HepG2 (cell line): Measurements from ENCODE around the gene CYP4A22. TPM values are rescaled to one million over a fixed set of nuclear protein-coding genes. Genes with fewer than 3 reads are reported as not detected.

Source experiments
- ATAC-seq: fragments of 200-7000 bp; cut with Tn5 transposase; 3 replicates; pipeline ENCODE4 v1.9.1; 2020; ENCODE audit warnings: mild to moderate bottlenecking, moderate library complexity
- Bru-seq: library from RNA; stranded (reverse); fragments of 400-500 nt; gene quantifications from one replicate; lab custom pipeline; 2021; lab: Mats Ljungman, UMichigan
- BruChase-seq, 2 experiments: library from RNA; stranded (reverse); fragments of 400-500 nt; gene quantifications; one replicate each; lab custom pipeline; 2021; lab: Mats Ljungman, UMichigan
- BruUV-seq: library from RNA; stranded (reverse); fragments of 400-500 nt; replicated peaks from 2 replicates; lab custom pipeline; 2021; lab: Mats Ljungman, UMichigan
- CTCF ChIA-PET: fragments of 300-600 bp; formaldehyde crosslinking; extraction: SDS; loops from one replicate; lab custom pipeline; 2021; ENCODE audit warnings: low total read pairs, inconsistent platforms, low intra/inter-chr PET ratio; lab: Yijun Ruan, JAX
- POLR2A ChIA-PET: fragments of 350-600 bp; sonication (Branson Sonifier 250); formaldehyde crosslinking; loops from one replicate; lab custom pipeline; 2020; ENCODE audit warnings: antibody characterized with exemption, inconsistent platforms; lab: Yijun Ruan, JAX
- DNase-seq: peaks from one replicate; pipeline ENCODE4 v3.0.0-alpha.2; 2015; ENCODE audit warnings: low spot score
- FAIRE-seq: peaks from 3 replicates; lab custom pipeline; 2011; peaks lifted over from hg19 to GRCh38; lab: Jason Lieb, UNC
- H2AFZ ChIP-seq: one replicate; pipeline ENCODE4 v1.6.1; 2011; ENCODE audit warnings: low read length, inconsistent platforms
- H3K27ac ChIP-seq: fragments of 300-600 bp; 3 replicates; pipeline ENCODE4 v1.8.0; 2011; ENCODE audit warnings: mixed run types, mild to moderate bottlenecking, mixed read lengths, low read length, inconsistent platforms; ENCODE audit not compliant: insufficient read depth; ENCODE audit errors: extremely low read length
- H3K27me3 ChIP-seq, 2 experiments: fragments of 200-600 bp in 1 of 2; 2 replicates in 1 of 2; 3 replicates in 1 of 2; pipeline versions ENCODE4 v1.6.0 to v1.8.0; 2011; ENCODE audit warnings: low read length in 2 of 2, mild to moderate bottlenecking in 2 of 2, moderate library complexity in 2 of 2, inconsistent platforms in 1 of 2; ENCODE audit not compliant: insufficient read depth in 2 of 2, control insufficient read depth in 1 of 2
- H3K36me3 ChIP-seq, 2 experiments: fragments of 200-600 bp in 1 of 2; replicated peaks in 1 of 2; 2 replicates in 1 of 2; 3 replicates in 1 of 2; pipeline versions ENCODE4 v1.5.1 to v1.8.0; 2011; ENCODE audit warnings: low read length in 2 of 2, inconsistent platforms in 1 of 2; ENCODE audit not compliant: insufficient read depth in 2 of 2, control insufficient read depth in 1 of 2
- H3K4me1 ChIP-seq: 2 replicates; pipeline ENCODE4 v1.5.1; 2012; ENCODE audit warnings: low read length, inconsistent platforms; ENCODE audit not compliant: insufficient read depth
- H3K4me2 ChIP-seq: 2 replicates; pipeline ENCODE4 v1.6.0; 2011; ENCODE audit warnings: low read depth, low read length, inconsistent platforms
- H3K4me3 ChIP-seq, 3 experiments: fragments of 200-600 bp in 1 of 3; sonication (generic), shearing (Covaris generic) in 1 of 3; replicated peaks in 1 of 3; 2 replicates each; pipeline ENCODE4 v1.5.1; 2011 to 2016; ENCODE audit warnings: low read length in 3 of 3, inconsistent platforms in 2 of 3, low read depth in 2 of 3, mild to moderate bottlenecking in 2 of 3, control low read depth in 1 of 3, mixed read lengths in 1 of 3; ENCODE audit not compliant: insufficient read depth in 1 of 3
- H3K79me2 ChIP-seq: one replicate; pipeline ENCODE4 v1.6.1; 2011; ENCODE audit warnings: low read length, inconsistent platforms; ENCODE audit not compliant: insufficient read depth
- H3K9ac ChIP-seq: 2 replicates; pipeline ENCODE4 v1.6.0; 2011; ENCODE audit warnings: mild to moderate bottlenecking, low read depth, low read length, inconsistent platforms; ENCODE audit not compliant: insufficient read depth
- H3K9me3 ChIP-seq: 2 replicates; pipeline ENCODE4 v1.5.1; 2012; ENCODE audit warnings: mild to moderate bottlenecking, low read length
- H4K20me1 ChIP-seq: 2 replicates; pipeline ENCODE4 v1.6.0; 2011; ENCODE audit warnings: inconsistent platforms, mild to moderate bottlenecking, low read length, moderate library complexity; ENCODE audit not compliant: insufficient read depth
- HDAC6 ChIP-seq: fragments of 200-600 bp; sonication (generic); IDR thresholded peaks from 2 replicates; pipeline ENCODE4 v1.7.0; 2017; ENCODE audit warnings: mild to moderate bottlenecking, antibody characterized with exemption, low read length, low read depth
- NCOR1 ChIP-seq: fragments of 200-600 bp; sonication (generic); IDR thresholded peaks from 2 replicates; pipeline ENCODE4 v1.7.0; 2017; ENCODE audit warnings: antibody characterized with exemption, low read length, borderline replicate concordance
- THAP11 ChIP-seq: IDR thresholded peaks from 2 replicates; pipeline ENCODE4 v1.6.1; 2016; ENCODE audit warnings: missing biosample characterization, missing genetic modification reagents
- ZNF296 ChIP-seq: sonication (generic); formaldehyde crosslinking; conservative IDR thresholded peaks from 2 replicates; pipeline ENCODE4 v1.5.0; 2020; ENCODE audit warnings: mild to moderate bottlenecking, missing genetic modification reagents
- ZNF768 ChIP-seq: sonication (generic); formaldehyde crosslinking; IDR thresholded peaks from 2 replicates; pipeline ENCODE4 v1.4.0; 2020; ENCODE audit warnings: missing genetic modification reagents
- ZSCAN30 ChIP-seq: sonication (generic); formaldehyde crosslinking; IDR thresholded peaks from 2 replicates; pipeline ENCODE4 v1.5.0; 2020; ENCODE audit warnings: mild to moderate bottlenecking, missing genetic modification reagents
- WGBS: methylation state at CpG from one replicate; pipeline ENCODE4 v1.1.6; 2017; ENCODE audit warnings: low lambda C conversion rate; 5-methylcytosine and 5-hydroxymethylcytosine counted together
- in situ Hi-C: cut with HindIII; loops from 2 replicates; pipeline ENCODE4 v1.10.0; 2017; ENCODE audit warnings: low pct_unique_long_range_greater_than_20kb; ENCODE audit not compliant: extremely low pct_ligation_motif_present
- intact Hi-C: fragments of 100-400 bp; cut with micrococcal nuclease; formaldehyde crosslinking; loops from one replicate; pipeline ENCODE4 v1.10.0; 2022; ENCODE audit not compliant: unreplicated experiment
- long read RNA-seq, 2 experiments: library from RNA in 1 of 2; library from polyadenylated mRNA in 1 of 2; stranded (forward) in 1 of 2; unstranded in 1 of 2; transcript quantifications; one replicate each; pipeline ENCODE4 v2.0.0, GENCODE V29; 2019 to 2022
- polyA minus RNA-seq, 3 experiments: library from RNA; depleted of rRNA, polyadenylated mRNA; stranded (reverse); fragments of >200 nt; gene quantifications; 2 replicates each; pipeline ENCODE4 v1.2.3, GENCODE V29; 2011; ENCODE audit warnings: low replicate concordance in 1 of 3
- polyA plus RNA-seq, 8 experiments: library from polyadenylated mRNA; depleted of rRNA in 3 of 8; stranded (reverse) in 7 of 8; unstranded in 1 of 8; fragments of >200 nt; fragmentation: Illumina TruSeq in 4 of 8; extraction: Trizol in 4 of 8; gene quantifications; 2 replicates each; pipeline versions ENCODE4 v1.2.1 to v1.2.3, GENCODE V29; 2011 to 2016; ENCODE audit warnings: low read depth in 4 of 8, missing spikeins in 1 of 8, mixed read lengths in 1 of 8; ENCODE audit not compliant: insufficient read depth in 1 of 8
- total RNA-seq, 5 experiments: library from RNA; depleted of rRNA; stranded (reverse); fragments of >200 nt; fragmentation: Illumina TruSeq; extraction: Trizol; gene quantifications; 2 replicates each; pipeline ENCODE4 v1.2.3, GENCODE V29; 2016; ENCODE audit warnings: low read depth in 1 of 5
- TF ChIP-seq, protein P1 (sequence below): sonication (generic); formaldehyde crosslinking; IDR thresholded peaks from 2 replicates; pipeline ENCODE4 v1.4.0; 2020; ENCODE audit warnings: missing genetic modification reagents, borderline replicate concordance
- TF ChIP-seq, protein P2 (sequence below): IDR thresholded peaks from 2 replicates; pipeline ENCODE4 v1.6.1; 2012; ENCODE audit warnings: low read depth, low read length, improper control_type of control experiment

The CYP4A22 gene, protein sequence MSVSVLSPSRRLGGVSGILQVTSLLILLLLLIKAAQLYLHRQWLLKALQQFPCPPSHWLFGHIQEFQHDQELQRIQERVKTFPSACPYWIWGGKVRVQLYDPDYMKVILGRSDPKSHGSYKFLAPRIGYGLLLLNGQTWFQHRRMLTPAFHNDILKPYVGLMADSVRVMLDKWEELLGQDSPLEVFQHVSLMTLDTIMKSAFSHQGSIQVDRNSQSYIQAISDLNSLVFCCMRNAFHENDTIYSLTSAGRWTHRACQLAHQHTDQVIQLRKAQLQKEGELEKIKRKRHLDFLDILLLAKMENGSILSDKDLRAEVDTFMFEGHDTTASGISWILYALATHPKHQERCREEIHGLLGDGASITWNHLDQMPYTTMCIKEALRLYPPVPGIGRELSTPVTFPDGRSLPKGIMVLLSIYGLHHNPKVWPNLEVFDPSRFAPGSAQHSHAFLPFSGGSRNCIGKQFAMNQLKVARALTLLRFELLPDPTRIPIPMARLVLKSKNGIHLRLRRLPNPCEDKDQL
- total RNA-seq (2016; rRNA removed; fragmentation: Illumina TruSeq; extraction: Trizol), result not detected in 2 replicates
- total RNA-seq (2016; cell fraction: cytosol; rRNA removed; fragmentation: Illumina TruSeq; extraction: Trizol; ENCODE audit: low read depth), result not detected in 2 replicates
- not detected in 2 replicates for total RNA-seq (2016; cell fraction: insoluble cytoplasmic fraction; rRNA removed; fragmentation: Illumina TruSeq; extraction: Trizol)
- total RNA-seq (2016; cell fraction: membrane; rRNA removed; fragmentation: Illumina TruSeq; extraction: Trizol), result not detected in 2 replicates
- total RNA-seq (2016; cell fraction: nucleus; rRNA removed; fragmentation: Illumina TruSeq; extraction: Trizol), result not detected in 2 replicates
- polyA plus RNA-seq (2011; rRNA removed), result not detected in 2 replicates
- polyA plus RNA-seq (2011; cell fraction: cytosol; rRNA removed), result not detected in 2 replicates
- not detected in 2 replicates for polyA plus RNA-seq (2011; cell fraction: nucleus; rRNA removed)
- polyA plus RNA-seq (2012), result 0.08 TPM in 1 of 2 replicates, not detected in the other
- not detected in 2 replicates for polyA plus RNA-seq (2016; cell fraction: cytosol; fragmentation: Illumina TruSeq; extraction: Trizol; ENCODE audit: low read depth)
- polyA plus RNA-seq (2016; cell fraction: insoluble cytoplasmic fraction; fragmentation: Illumina TruSeq; extraction: Trizol; ENCODE audit: low read depth), result not detected in 2 replicates
- polyA plus RNA-seq (2016; cell fraction: membrane; fragmentation: Illumina TruSeq; extraction: Trizol; ENCODE audit: low read depth), result not detected in 2 replicates
- polyA plus RNA-seq (2016; cell fraction: nucleus; fragmentation: Illumina TruSeq; extraction: Trizol; ENCODE audit: insufficient read depth, low read depth), result not detected in 2 replicates
- 0.07 TPM in 1 of 2 replicates, not detected in the other for polyA minus RNA-seq (2011; rRNA and poly(A)+ RNA removed; ENCODE audit: low replicate concordance)
- polyA minus RNA-seq (2011; cell fraction: cytosol; rRNA and poly(A)+ RNA removed), result not detected in 2 replicates
- not detected in 2 replicates for polyA minus RNA-seq (2011; cell fraction: nucleus; rRNA and poly(A)+ RNA removed)
- Bru-seq, nascent RNA, result not detected
- BruChase-seq, experiment 1, labeled RNA remaining after a 6-hour chase, result not detected
- not detected for BruChase-seq, experiment 2, labeled RNA remaining after a 2-hour chase
- long read RNA-seq, experiment 1, result 0 reads
- long read RNA-seq, experiment 2, result 0 reads

DNA sequence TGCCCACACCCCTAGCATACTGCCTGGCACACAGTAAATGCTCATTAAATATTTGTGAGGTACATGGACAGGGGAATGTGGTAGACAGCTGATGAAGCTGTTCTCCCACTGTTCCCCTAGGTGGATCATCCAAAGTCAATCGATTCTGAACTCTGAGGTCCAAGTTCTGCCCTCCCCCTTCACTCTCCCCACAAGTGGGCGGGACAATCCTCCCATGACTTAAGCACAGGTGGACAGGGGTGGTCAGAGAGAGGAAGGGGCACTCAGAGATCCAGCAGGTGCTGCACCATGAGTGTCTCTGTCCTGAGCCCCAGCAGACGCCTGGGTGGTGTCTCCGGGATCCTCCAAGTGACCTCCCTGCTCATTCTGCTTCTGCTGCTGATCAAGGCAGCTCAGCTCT lies at the start of gene CYP4A22:
Gene CYP4A22, plus strand, starts transcription at position 244 of the 400 bp plus-strand sequence. Its CDS starts 45 bp downstream, at position 289.
- WGBS, result 0% methylated on average over 1 of the region's 4 CpGs
- TF ChIP-seq ZNF768 (CRISPR knock-in tag) (no peak), THAP11 (CRISPR knock-in tag) (no peak), ZSCAN30 (CRISPR knock-in tag) (no peak), ZNF296 (CRISPR knock-in tag) (no peak), HDAC6 (no peak), NCOR1 (no peak)
- TF ChIP-seq, protein P1, sequence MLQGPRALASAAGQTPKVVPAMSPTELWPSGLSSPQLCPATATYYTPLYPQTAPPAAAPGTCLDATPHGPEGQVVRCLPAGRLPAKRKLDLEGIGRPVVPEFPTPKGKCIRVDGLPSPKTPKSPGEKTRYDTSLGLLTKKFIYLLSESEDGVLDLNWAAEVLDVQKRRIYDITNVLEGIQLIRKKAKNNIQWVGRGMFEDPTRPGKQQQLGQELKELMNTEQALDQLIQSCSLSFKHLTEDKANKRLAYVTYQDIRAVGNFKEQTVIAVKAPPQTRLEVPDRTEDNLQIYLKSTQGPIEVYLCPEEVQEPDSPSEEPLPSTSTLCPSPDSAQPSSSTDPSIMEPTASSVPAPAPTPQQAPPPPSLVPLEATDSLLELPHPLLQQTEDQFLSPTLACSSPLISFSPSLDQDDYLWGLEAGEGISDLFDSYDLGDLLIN, result no peak
- TF ChIP-seq, protein P2, sequence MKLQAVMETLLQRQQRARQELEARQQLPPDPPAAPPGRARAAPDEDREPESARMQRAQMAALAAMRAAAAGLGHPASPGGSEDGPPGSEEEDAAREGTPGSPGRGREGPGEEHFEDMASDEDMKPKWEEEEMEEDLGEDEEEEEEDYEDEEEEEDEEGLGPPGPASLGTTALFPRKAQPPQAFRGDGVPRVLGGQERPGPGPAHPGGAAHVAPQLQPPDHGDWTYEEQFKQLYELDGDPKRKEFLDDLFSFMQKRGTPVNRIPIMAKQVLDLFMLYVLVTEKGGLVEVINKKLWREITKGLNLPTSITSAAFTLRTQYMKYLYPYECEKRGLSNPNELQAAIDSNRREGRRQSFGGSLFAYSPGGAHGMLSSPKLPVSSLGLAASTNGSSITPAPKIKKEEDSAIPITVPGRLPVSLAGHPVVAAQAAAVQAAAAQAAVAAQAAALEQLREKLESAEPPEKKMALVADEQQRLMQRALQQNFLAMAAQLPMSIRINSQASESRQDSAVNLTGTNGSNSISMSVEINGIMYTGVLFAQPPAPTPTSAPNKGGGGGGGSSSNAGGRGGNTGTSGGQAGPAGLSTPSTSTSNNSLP, result no peak
- ChIA-PET CTCF (no interaction called here), POLR2A (no interaction called here)
- FAIRE-seq, result no peak
- no peak; the same call in 2 of the 3 replicates for ATAC-seq
- H2AFZ ChIP-seq, result no peak within 1 kb of the TSS
- H3K79me2 ChIP-seq, result no peaks in the 10 kb centered on the region
- no TSS peak for BruUV-seq
- no peaks in the 10 kb centered on the region for H3K4me1 ChIP-seq
- H3K27ac ChIP-seq, result no peak within 1 kb of the TSS
- intact Hi-C loops (no loop called here), in situ Hi-C loops (loop anchor here (25.0 kb wide), 1 partner anchor 200 kb away; the partner anchor contains the start of gene CYP4A11)
- DNase-seq, result no peak
- H3K4me2 ChIP-seq, result no peak within 1 kb of the TSS
- no peak within 1 kb of the TSS for H3K4me3 ChIP-seq
- H3K9ac ChIP-seq, result no peak within 1 kb of the TSS
- no peaks in the 10 kb centered on the region for H3K36me3 ChIP-seq
- H3K9me3 ChIP-seq, result no peaks in the 10 kb centered on the region
- H3K27me3 ChIP-seq, result no peaks in the 10 kb centered on the region; a peak in 2 of 5 replicates
- H4K20me1 ChIP-seq, result no peaks in the 10 kb centered on the region
